Superior temporal gyrus (tissue), 1 donor: ENCODE results near the gene C11orf68.
"Not testable (repeated sequence)": the region's sequence is repeated elsewhere in the genome, so short reads cannot be mapped to it uniquely, and the experiment has no call there.

ENCODE experiments used
- DNase-seq: peaks from one replicate; pipeline ENCODE4 v3.0.0-alpha.2; 2016; ENCODE audit errors: extremely low spot score

Gene C11orf68

GRCh38 chr11:65915101-65915820 lies 3.6 kb downstream of the C11orf68 start:
- no peak for DNase-seq

- no peak for DNase-seq
These were observed 6.0 kb downstream of the C11orf68 start for GRCh38 chr11:65912845-65913244.

- no peak for DNase-seq
These were observed 6.9 kb downstream of the C11orf68 start for GRCh38 chr11:65911682-65912568.

DNA sequence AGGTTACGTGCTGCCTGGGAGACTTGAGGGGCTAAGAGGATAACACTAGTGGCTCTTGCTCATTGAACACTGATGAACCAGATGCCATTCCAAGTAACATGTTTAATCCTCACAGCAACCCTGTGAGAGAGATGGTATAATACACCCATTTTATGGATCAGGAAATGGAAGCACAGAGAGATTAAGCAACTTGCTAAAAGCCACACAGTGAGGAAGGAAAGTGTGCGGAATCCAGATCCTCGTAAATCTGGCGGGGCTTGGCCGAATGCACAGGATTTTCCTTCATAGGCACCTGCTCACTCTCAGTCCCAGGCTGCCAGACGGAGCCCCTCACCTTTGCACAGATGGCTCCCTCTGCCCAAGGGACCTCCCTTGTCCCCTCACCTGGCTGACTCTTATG lies 11.0 kb downstream of the C11orf68 start:
- no peak for DNase-seq

DNA sequence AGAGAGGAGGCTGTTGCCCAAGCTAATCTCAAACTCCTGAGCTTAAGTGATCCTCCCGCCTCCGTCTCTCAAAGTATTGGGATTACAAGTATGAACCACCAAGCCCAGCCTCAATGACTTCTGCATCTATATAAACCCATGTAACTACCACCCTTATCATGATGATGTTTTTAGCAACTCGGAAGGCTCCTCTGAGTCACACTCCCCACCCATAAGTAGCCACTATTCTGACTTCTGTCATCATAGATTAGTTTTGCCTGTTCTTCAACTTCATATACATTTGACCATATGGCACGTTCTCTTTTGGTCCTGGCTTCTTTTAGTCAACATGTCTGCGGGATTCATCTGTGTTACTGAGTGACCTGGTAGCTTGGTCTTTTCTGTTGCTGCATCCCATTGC lies 12.3 kb downstream of the C11orf68 start:
- DNase-seq = no peak

DNA sequence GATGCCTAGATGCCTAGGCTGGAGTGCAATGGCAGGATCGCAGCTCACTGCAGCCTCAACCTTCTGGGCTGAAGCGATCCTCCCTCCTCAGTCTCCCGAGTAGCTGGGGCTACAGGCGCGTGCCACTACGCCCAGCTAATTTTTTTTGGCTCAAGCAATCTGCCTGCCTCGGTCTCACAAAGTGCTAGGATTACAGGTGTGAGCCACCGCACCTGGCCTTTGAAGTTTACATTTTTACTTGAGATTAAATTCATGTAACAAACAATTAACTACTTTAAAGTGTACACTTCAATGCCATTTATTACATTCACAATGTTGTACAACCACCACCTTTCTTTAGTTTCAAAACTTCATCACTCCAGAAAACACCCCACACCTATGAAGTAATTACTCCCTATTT lies 15.1 kb downstream of the C11orf68 start:
- DNase-seq = no peak

DNA sequence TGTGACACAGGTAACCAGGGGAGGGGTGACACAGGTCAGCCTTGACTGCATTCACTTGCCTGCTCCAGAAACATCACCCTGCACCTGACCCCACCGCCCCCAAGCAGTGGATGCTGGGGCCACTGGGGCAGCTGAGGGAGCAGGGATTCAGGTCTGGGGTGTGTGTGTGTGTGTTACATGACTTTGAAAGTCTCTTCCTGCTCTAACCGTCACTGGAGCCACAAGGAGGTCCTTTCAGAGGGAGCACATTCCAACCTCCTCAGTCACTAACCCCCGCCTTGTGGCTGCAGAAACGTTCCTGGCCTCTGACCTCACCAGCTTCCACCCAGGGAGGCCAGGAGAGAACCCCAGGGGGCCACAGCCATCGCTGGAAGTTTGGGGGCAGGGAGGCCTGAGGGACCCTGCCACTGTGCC lies 15.8 kb downstream of the C11orf68 start:
- DNase-seq = no peak

GRCh38 chr11:65900899-65901180 lies 18.0 kb downstream of the C11orf68 start:
- DNase-seq = no peak

DNA sequence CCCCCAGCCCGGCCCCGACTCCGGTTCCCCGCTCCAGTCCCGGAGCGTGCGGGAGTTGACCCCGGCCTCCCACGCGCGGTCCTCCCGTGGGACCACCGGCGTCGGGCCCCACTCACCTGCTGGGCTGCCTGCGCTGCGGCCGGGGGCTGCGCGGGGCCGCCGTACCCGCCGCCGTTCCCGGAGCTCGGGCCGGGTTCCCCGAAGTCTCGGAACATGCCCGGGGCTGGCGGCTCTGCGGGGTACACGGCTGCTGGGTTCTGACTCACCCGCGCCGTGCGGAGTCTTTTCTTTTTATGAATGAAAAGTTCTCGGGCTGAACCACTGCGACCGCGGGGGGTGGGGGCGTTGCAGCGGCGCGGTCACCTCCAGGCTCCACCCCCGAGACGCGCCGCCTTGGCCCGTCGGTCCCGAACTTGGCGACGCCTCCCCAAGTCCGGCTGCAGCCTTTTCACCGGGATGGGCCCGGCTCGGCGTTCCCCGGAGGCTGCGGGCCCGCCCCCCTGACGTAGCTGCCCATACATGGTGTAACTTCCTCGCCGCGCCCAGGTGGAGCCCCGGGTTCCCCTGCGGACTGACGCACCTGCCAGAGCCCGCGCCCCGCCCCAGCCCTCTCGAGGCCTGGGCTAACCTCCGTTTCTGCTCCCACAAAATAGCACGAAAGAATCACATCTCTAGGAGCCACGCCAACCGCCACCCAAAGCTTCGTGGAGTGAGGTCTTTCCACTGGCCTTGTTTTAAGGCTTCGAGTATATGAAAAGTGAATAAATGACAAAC lies 18.6 kb downstream of the C11orf68 start, which contains the start of gene FOSL1:
Gene FOSL1, minus strand, starts transcription at position 264 of the 774 bp plus-strand sequence. Its CDS starts 49 bp downstream, at position 215.
- DNase-seq = no peak

- DNase-seq = no peak
These were observed 19.3 kb downstream of the C11orf68 start for GRCh38 chr11:65899356-65900124.

DNA sequence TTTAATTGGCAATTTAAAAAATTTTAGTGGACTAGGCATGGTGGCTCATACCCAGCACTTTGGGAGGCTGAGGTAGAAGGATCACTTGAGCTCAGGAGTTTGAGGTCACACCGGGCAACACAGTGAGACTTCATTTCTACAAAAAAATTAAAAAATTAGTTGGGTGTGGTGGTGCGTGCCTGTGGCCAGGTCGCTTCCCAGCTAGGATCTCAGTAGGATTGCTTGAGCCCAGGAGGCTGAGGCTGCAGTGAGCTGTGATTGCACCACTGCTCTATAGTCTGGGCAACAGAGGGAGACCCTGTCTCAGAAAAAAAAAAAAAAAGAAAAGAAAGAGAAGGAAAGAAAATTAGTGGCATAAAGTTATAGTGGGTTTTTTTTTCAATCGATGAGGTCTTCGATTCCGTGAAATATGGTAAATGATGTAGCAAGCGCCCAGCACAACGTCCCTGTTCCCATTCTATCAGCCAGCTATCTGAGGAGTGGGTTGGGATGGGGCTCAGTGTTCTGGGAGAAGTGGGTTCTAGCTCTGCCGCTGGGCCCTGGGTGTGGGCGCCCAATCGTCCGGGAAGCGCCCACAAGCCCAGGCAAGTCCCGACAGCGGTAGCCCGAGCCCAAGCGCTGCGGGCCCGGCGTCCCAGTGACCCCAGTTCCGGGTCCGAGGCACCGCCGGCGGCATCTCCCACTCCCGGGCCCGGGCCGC lies 20.1 kb downstream of the C11orf68 start:
- DNase-seq = no peak

DNA sequence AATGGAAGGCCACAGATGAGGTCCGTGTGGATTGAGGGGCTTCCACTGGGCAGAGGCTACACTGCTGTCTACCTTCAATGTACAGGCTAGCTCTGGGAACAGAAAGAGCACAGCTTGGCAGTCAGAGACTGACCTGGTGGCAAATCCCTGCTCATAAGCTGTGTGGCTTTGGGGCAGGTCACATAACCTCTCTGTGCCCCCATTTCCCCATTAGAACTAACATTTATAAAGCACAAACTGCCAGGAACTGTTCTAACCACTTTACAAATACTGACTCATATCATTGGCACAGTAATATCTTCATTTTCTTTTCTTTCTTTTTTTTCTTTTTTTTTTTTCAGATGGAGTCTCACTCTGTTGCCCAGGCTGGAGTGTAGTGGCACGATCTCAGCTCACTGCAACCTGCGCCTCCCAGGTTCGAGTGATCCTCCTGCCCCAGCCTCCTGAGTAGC lies 21.8 kb downstream of the C11orf68 start:
- DNase-seq = no peak

DNA sequence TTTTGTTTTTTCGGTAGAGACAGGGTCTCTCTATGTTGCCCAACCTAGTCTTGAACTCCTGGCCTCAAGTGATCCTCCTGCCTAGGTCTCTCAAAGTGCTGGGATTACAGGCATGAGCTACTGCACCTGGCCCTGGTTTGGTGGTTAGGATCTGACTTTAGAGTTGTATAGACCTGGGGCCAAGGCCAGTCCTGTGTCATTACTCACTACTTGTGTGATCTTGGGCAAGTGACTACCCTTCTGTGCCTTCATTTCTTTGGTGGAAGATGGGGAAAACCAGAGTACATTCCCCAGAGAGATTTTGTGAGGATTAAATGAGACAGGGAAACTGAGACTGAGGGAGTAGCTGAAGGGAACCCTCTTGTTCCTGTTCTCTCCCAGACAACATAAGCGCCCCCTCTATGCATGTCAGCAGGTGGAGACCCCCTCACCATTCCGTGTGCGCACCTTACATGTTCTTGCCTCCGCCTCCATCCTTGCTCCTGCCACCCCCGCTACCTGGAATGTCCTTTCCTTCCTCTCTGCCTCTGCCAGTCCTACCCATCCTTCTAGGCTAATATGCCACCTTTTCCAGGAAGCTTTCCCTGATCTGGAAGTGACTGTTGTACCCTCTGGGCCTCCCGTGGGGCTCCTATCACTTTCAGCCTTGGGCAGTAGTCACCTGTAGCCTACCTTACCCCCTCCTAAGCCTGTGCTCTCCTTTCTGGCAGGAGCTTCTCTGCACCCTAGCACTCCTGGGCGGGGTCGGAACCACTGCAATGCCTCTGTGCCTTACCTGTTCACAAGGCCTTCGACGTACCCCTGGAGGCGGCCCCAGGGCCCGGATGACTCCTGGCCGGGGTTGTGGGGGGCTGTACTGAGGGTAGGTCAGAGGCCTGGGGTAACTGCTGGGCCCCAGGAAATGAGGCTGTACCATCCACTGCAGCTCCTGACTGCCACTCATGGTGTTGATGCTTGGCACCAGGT lies 22.5 kb downstream of the C11orf68 start:
- no peak for DNase-seq

- no peak for DNase-seq
These were observed 23.3 kb downstream of the C11orf68 start for GRCh38 chr11:65895482-65895981.

DNA sequence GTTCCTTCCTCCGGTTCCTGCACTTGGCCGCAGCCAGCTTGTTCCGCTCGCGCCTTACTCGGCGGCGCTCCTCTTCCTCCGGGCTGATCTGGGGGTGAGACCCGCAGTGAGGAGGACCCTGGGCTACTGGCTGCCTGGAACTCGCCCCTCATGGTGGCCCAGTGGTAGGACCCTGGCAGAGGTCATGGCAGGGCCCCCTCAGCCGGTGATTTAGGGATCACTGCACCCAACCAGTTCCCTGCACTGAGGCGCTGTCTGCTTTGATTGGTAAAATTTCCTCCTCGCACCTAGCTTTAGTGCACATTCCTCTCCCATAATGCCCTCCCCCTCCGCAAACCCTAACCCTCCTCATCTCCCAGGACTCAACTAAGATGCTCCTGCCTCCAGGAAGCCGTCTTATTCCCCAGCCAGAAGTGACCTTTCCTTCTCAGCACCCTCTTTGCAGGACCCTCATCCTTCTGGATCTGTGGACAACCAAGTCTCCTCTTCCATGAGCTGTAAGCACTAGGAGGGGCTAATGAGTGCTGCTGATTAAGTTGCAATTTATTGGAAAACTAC lies 24.7 kb downstream of the C11orf68 start:
- no peak for DNase-seq

DNA sequence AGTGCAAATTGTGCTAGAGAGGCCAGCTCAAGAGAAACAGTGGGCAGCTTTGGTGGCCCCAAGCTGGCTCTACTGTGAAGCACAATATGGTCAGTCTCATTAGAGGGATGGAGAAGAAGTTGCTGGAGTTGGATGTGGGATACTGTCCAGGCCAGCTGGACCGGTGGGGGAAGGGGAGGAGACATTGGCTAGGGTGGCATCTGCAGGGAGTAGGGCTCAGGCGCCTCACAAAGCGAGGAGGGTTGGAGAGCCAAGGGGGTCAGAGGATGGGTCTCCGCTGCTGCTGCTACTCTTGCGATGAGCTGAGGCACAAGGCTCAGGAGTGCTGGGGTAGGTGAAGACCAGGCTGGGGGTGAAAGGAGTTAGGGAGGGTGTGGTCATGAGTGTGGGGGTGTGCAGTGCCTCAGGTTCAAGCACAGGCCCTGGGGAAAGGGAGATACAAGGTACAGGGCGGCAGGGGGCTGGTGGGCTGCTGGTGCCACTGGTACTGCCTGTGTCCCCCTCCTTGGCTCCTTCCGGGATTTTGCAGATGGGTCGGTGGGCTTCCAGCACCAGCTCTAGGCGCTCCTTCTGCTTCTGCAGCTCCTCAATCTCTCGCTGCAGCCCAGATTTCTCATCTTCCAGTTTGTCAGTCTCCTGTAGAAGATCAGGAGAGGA lies 26.1 kb downstream of the C11orf68 start:
- DNase-seq = no peak

DNA sequence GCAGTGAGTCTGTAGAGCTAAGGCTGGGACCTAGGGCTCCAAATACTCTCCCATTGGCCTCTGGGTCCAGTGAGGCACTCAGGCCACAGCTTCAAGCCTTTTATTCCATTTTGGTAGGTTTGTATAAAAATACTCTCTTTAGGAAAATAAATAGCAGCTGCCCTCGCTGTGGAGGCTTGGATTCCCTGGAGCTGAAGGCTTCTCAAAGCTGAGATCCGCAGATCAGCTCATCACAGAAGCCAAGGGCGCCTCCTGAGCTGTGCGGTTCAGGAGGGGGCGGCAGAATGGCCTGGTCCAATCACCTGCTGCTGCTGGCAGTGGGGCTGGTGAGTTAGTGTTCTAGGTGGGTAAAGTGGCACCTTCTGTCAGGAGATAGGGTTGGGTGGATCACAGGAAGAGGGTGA lies 26.7 kb downstream of the C11orf68 start:
- not testable (repeated sequence) for DNase-seq
